Hepatocyte (in vitro differentiated cells): ENCODE data around the gene PSMD1. TPM values are rescaled to one million over a fixed set of nuclear protein-coding genes. Genes with fewer than 3 reads are reported as not detected.

Source experiments
- DNase-seq: peaks from one replicate; pipeline ENCODE4 v3.0.0-alpha.2; 2016; ENCODE audit warnings: low spot score
- H2AFZ ChIP-seq: fragments of 200-600 bp; sonication (generic); 2 replicates; pipeline ENCODE4 v1.6.0; 2016; ENCODE audit warnings: antibody characterized with exemption, mild to moderate bottlenecking
- H3K27ac ChIP-seq: fragments of 200-600 bp; sonication (generic); 2 replicates; pipeline ENCODE4 v1.5.1; 2016; ENCODE audit warnings: mild to moderate bottlenecking
- H3K27me3 ChIP-seq: fragments of 200-600 bp; sonication (generic); 2 replicates; pipeline ENCODE4 v1.6.1; 2016
- H3K36me3 ChIP-seq: fragments of 200-600 bp; sonication (generic); replicated peaks from 2 replicates; pipeline ENCODE4 v1.5.1; 2016; ENCODE audit warnings: low read depth; ENCODE audit not compliant: insufficient read depth
- H3K4me1 ChIP-seq: fragments of 200-600 bp; sonication (generic); 2 replicates; pipeline ENCODE4 v1.5.1; 2016; ENCODE audit warnings: mild to moderate bottlenecking, moderate library complexity; ENCODE audit not compliant: insufficient read depth
- H3K4me2 ChIP-seq: fragments of 200-600 bp; sonication (generic); 2 replicates; pipeline ENCODE4 v1.6.0; 2016
- H3K4me3 ChIP-seq: fragments of 200-600 bp; sonication (generic); 2 replicates; pipeline ENCODE4 v1.5.1; 2016; ENCODE audit warnings: mild to moderate bottlenecking
- H3K79me2 ChIP-seq: fragments of 200-600 bp; sonication (generic); 2 replicates; pipeline ENCODE4 v1.6.0; 2017; ENCODE audit warnings: mild to moderate bottlenecking
- H3K9me2 ChIP-seq: fragments of 200-600 bp; sonication (generic); replicated peaks from 2 replicates; pipeline ENCODE4 v1.6.0; 2017; ENCODE audit warnings: mild to moderate bottlenecking; ENCODE audit not compliant: insufficient read depth
- H3K9me3 ChIP-seq: fragments of 200-600 bp; sonication (generic); 2 replicates; pipeline ENCODE4 v1.5.1; 2016; ENCODE audit warnings: low read depth, mild to moderate bottlenecking
- H4K20me1 ChIP-seq: fragments of 200-600 bp; sonication (generic); 2 replicates; pipeline ENCODE4 v1.6.0; 2016; ENCODE audit warnings: mild to moderate bottlenecking; ENCODE audit not compliant: insufficient read depth, poor library complexity, severe bottlenecking
- EZH2 ChIP-seq: fragments of 200-600 bp; sonication (generic); IDR thresholded peaks from 2 replicates; pipeline ENCODE4 v1.6.1; 2016; ENCODE audit warnings: antibody characterized with exemption, mild to moderate bottlenecking, borderline replicate concordance
- EZH2phosphoT487 ChIP-seq: fragments of 200-600 bp; sonication (generic); IDR thresholded peaks from one replicate; pipeline ENCODE4 v1.6.1; 2018; ENCODE audit warnings: antibody characterized with exemption, mild to moderate bottlenecking, low read depth, moderate library complexity; ENCODE audit not compliant: unreplicated experiment, severe bottlenecking
- WGBS: methylation state at CpG from one replicate; pipeline ENCODE4 v1.1.6; 2016; ENCODE audit warnings: low lambda C conversion rate; ENCODE audit errors: missing lambda C conversion rate; 5-methylcytosine and 5-hydroxymethylcytosine counted together
- polyA plus RNA-seq: library from polyadenylated mRNA; unstranded; fragments of >200 nt; fragmentation: Nextera tagmentation; extraction: Ambion mirVana; gene quantifications from 2 replicates; pipeline ENCODE4 v1.2.1, GENCODE V29; 2016
- total RNA-seq: library from RNA; depleted of rRNA; stranded (reverse); fragments of >200 nt; gene quantifications from 2 replicates; pipeline ENCODE4 v1.2.3, GENCODE V29; 2014
- TF ChIP-seq, protein P1 (sequence below): fragments of 200-600 bp; sonication (generic); IDR thresholded peaks from 2 replicates; pipeline ENCODE4 v1.5.1; 2016; ENCODE audit warnings: antibody characterized with exemption, mild to moderate bottlenecking; ENCODE audit not compliant: poor library complexity

PSMD1 gene
- total and polyA plus RNA-seq, 2 experiments from 2014 or later, result 92.9 to 106 TPM

DNA sequence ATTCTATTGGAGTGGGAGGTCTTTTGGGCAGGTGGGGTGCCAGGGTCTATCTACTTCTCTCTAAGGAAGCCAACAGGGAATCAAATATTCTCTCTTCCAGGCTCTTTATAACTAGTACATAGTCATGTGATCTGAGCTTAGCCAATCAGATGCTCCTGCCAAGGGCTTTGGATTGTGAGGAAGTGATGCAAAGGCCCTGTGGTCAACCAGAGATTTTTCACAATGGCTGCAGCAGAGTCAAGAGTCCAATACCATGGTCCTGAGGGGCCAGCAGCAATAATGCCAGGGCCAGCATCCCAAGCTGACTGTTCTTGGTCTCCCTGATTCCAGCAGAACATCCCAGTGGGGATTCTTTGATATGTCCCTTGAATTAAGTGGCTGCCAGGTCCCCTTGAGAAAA, 27.8 kb upstream of the PSMD1 start:
- Histone ChIP-seq H3K27me3 (no peaks in the 10 kb centered on the region), H4K20me1 (no peaks in the 10 kb centered on the region), H2AFZ (no peak overlapping the region), H3K9me3 (no peaks in the 10 kb centered on the region), H3K79me2 (no peaks in the 10 kb centered on the region), H3K36me3 (no peaks in the 10 kb centered on the region), H3K4me2 (no peak overlapping the region), H3K9me2 (no peaks in the 10 kb centered on the region), H3K4me1 (peaks cover 6% of the 10 kb centered on the region), H3K27ac (no peak overlapping the region), H3K4me3 (no peak overlapping the region)
- no peak for DNase-seq
- no peak for TF ChIP-seq EZH2
- no peak for TF ChIP-seq EZH2phosphoT487
- TF ChIP-seq, protein P1, sequence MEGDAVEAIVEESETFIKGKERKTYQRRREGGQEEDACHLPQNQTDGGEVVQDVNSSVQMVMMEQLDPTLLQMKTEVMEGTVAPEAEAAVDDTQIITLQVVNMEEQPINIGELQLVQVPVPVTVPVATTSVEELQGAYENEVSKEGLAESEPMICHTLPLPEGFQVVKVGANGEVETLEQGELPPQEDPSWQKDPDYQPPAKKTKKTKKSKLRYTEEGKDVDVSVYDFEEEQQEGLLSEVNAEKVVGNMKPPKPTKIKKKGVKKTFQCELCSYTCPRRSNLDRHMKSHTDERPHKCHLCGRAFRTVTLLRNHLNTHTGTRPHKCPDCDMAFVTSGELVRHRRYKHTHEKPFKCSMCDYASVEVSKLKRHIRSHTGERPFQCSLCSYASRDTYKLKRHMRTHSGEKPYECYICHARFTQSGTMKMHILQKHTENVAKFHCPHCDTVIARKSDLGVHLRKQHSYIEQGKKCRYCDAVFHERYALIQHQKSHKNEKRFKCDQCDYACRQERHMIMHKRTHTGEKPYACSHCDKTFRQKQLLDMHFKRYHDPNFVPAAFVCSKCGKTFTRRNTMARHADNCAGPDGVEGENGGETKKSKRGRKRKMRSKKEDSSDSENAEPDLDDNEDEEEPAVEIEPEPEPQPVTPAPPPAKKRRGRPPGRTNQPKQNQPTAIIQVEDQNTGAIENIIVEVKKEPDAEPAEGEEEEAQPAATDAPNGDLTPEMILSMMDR, result no peak

DNA sequence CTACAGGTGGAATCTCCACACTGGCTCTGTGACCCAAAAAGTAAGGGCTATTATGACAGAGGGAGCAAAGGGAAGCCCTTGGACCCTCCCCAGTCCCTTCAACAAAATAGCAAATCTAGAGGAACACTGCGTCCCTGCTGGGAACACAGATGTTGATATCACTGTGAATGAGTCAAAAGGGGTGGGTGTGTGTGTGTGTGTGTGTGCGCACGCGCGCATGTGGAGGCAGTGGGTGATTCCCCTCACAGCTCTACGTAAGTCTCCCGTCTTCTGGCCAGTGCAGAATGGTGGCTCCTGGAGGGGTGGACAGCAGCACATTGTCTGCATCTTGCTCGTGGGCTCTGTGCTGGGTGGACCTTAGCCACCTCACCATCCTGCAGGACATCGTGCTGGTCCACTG, 27.1 kb upstream of the PSMD1 start:
- H3K36me3 ChIP-seq, result no peaks in the 10 kb centered on the region
- no peak overlapping the region for H3K4me3 ChIP-seq
- H3K4me1 ChIP-seq, result peaks cover 8% of the 10 kb centered on the region
- H3K4me2 ChIP-seq, result no peak overlapping the region
- no peaks in the 10 kb centered on the region for H3K9me3 ChIP-seq
- no peaks in the 10 kb centered on the region for H3K79me2 ChIP-seq
- no peaks in the 10 kb centered on the region for H4K20me1 ChIP-seq
- no peak overlapping the region for H2AFZ ChIP-seq
- H3K27ac ChIP-seq, result no peak overlapping the region
- WGBS, result 95% methylated on average over 9 of the region's 9 CpGs
- TF ChIP-seq EZH2phosphoT487 (no peak), EZH2 (no peak)
- TF ChIP-seq, protein P1, result no peak
- DNase-seq, result no peak
- H3K27me3 ChIP-seq, result no peaks in the 10 kb centered on the region
- H3K9me2 ChIP-seq, result no peaks in the 10 kb centered on the region

DNA sequence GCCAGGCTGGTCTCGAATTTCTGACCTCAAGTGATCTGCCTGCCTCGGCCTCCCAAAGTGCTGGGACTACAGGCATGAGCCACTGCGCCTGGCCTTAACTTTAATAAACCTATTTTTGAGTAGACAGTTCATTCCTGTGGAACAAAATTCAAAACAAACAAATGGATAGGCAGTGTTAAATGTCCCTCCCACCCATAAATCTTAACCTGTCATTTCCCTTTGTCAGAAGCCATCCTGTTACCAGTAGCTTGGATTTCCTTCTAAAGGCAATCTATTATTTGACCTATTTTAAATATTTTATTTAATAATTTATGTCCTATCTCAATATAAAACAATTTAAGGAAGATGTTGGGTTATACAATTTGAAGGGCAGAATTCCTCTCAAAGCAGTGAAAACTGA, 25.9 kb upstream of the PSMD1 start:
- 86% methylated on average over 3 of the region's 3 CpGs for WGBS
- no peak overlapping the region for H2AFZ ChIP-seq
- no peak for DNase-seq
- H3K27ac ChIP-seq, result no peak overlapping the region
- H3K9me2 ChIP-seq, result no peaks in the 10 kb centered on the region
- H3K4me2 ChIP-seq, result no peak overlapping the region
- H3K4me3 ChIP-seq, result no peak overlapping the region
- no peaks in the 10 kb centered on the region for H3K9me3 ChIP-seq
- H4K20me1 ChIP-seq, result no peaks in the 10 kb centered on the region
- H3K27me3 ChIP-seq, result no peaks in the 10 kb centered on the region
- peaks cover 11% of the 10 kb centered on the region for H3K4me1 ChIP-seq
- H3K36me3 ChIP-seq, result no peaks in the 10 kb centered on the region
- TF ChIP-seq EZH2 (no peak), EZH2phosphoT487 (no peak)
- TF ChIP-seq, protein P1, result no peak
- no peaks in the 10 kb centered on the region for H3K79me2 ChIP-seq

DNA sequence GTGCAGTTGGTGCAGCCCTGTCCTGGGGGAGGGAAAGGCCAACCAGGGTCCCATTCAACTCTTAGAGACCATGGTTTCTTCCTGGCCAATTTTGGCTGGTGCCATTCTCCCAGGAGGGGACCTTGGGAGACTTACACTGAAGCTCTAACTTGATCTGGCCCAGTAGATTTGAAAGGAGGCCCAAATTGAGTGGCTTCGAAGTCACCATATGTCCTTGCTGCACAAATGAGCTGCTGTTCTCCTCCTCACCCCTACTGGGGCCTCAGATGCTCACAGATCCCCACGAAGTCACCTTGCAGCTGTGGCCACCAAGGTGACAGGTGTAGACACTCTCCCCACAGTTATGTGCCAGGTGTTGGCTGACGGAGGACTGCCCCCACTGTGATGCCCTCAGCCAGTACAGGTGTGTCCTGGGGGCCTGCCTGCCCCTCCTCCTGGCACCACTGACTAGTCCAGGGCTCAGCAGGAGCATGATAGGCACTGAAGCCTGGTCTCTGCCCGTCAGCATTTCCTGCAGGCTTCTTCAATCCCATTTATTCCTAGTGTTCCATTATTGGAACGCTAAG, 24.0 kb upstream of the PSMD1 start:
- H4K20me1 ChIP-seq, result no peaks in the 10 kb centered on the region
- no peaks in the 10 kb centered on the region for H3K36me3 ChIP-seq
- WGBS, result 88% methylated on average over 5 of the region's 5 CpGs
- peaks cover 23% of the 10 kb centered on the region for H3K4me1 ChIP-seq
- H3K27ac ChIP-seq, result peak overlapping the region; percentile 94
- H3K27me3 ChIP-seq, result no peaks in the 10 kb centered on the region
- no peaks in the 10 kb centered on the region for H3K9me2 ChIP-seq
- H3K4me2 ChIP-seq, result no peak overlapping the region
- H2AFZ ChIP-seq, result no peak overlapping the region
- H3K4me3 ChIP-seq, result no peak overlapping the region
- peaks cover 7% of the 10 kb centered on the region for H3K79me2 ChIP-seq
- H3K9me3 ChIP-seq, result no peaks in the 10 kb centered on the region
- TF ChIP-seq, protein P1, result no peak
- TF ChIP-seq EZH2phosphoT487, result no peak
- TF ChIP-seq EZH2, result no peak
- no peak for DNase-seq
